H9 (cell line): ENCODE data around the gene ATF3. TPM values are rescaled to one million over a fixed set of nuclear protein-coding genes. Genes with fewer than 3 reads are reported as not detected.

Experiments
- DNase-seq: peaks from one replicate; pipeline ENCODE4 v3.0.0-alpha.2; 2017
- H2AFZ ChIP-seq: one replicate; pipeline ENCODE4 v1.6.1; 2013; ENCODE audit warnings: mild to moderate bottlenecking, low read length, control low read depth, moderate library complexity
- H2AK5ac ChIP-seq: 2 replicates; pipeline ENCODE4 v1.6.1; 2013; ENCODE audit warnings: low read length, control low read depth, mixed read lengths; ENCODE audit not compliant: insufficient read length
- H2BK120ac ChIP-seq: one replicate; pipeline ENCODE4 v1.6.1; 2013; ENCODE audit warnings: low read depth, mild to moderate bottlenecking, low read length, control low read depth, inconsistent platforms; ENCODE audit not compliant: poor library complexity, severe bottlenecking
- H2BK12ac ChIP-seq: 2 replicates; pipeline ENCODE4 v1.6.1; 2013; ENCODE audit warnings: low read length, control low read depth, mixed read lengths, low read depth; ENCODE audit not compliant: insufficient read length
- H2BK15ac ChIP-seq: 2 replicates; pipeline ENCODE4 v1.6.1; 2013; ENCODE audit warnings: low read depth, low read length, control low read depth
- H2BK20ac ChIP-seq: one replicate; pipeline ENCODE4 v1.6.1; 2013; ENCODE audit warnings: low read depth, mild to moderate bottlenecking, low read length, control low read depth, inconsistent platforms; ENCODE audit not compliant: poor library complexity, severe bottlenecking
- H2BK5ac ChIP-seq: 2 replicates; pipeline ENCODE4 v1.6.1; 2013; ENCODE audit warnings: low read length, control low read depth, mixed read lengths; ENCODE audit not compliant: insufficient read length
- H3K14ac ChIP-seq: 2 replicates; pipeline ENCODE4 v1.6.1; 2013; ENCODE audit warnings: low read length, control low read depth; ENCODE audit not compliant: insufficient read depth
- H3K18ac ChIP-seq: 2 replicates; pipeline ENCODE4 v1.6.1; 2013; ENCODE audit warnings: low read depth, mild to moderate bottlenecking, mixed read lengths, low read length, control low read depth; ENCODE audit not compliant: insufficient read length
- H3K23ac ChIP-seq: 2 replicates; pipeline ENCODE4 v1.6.1; 2013; ENCODE audit warnings: low read length, control low read depth, mixed read lengths, low read depth; ENCODE audit not compliant: insufficient read length
- H3K23me2 ChIP-seq: 2 replicates; pipeline ENCODE4 v1.6.1; 2013; ENCODE audit warnings: low read depth, mild to moderate bottlenecking, mixed read lengths, low read length, control low read depth; ENCODE audit not compliant: insufficient read length, poor library complexity, severe bottlenecking
- H3K27ac ChIP-seq: 2 replicates; pipeline ENCODE4 v1.5.1; 2013; ENCODE audit warnings: low read length, control low read depth, mixed read lengths, low read depth; ENCODE audit not compliant: insufficient read length
- H3K27me3 ChIP-seq: 2 replicates; pipeline ENCODE4 v1.6.1; 2013; ENCODE audit warnings: low read length, control low read depth, inconsistent platforms; ENCODE audit not compliant: insufficient read depth
- H3K4ac ChIP-seq: 2 replicates; pipeline ENCODE4 v1.6.1; 2013; ENCODE audit warnings: low read depth, mild to moderate bottlenecking, control low read depth, inconsistent platforms, low read length, moderate library complexity
- H3K4me1 ChIP-seq: 2 replicates; pipeline ENCODE4 v1.6.1; 2013; ENCODE audit warnings: low read length, control low read depth, inconsistent platforms; ENCODE audit not compliant: insufficient read depth
- H3K4me2 ChIP-seq: 2 replicates; pipeline ENCODE4 v1.6.1; 2013; ENCODE audit warnings: low read length, control low read depth, mixed read lengths; ENCODE audit not compliant: insufficient read length, insufficient read depth
- H3K56ac ChIP-seq: 2 replicates; pipeline ENCODE4 v1.6.1; 2013; ENCODE audit warnings: low read depth, mild to moderate bottlenecking, mixed read lengths, low read length, control low read depth; ENCODE audit not compliant: insufficient read length
- H3K79me1 ChIP-seq: 2 replicates; pipeline ENCODE4 v1.6.1; 2013; ENCODE audit warnings: low read depth, mild to moderate bottlenecking, moderate library complexity, low read length, control low read depth, inconsistent platforms; ENCODE audit not compliant: insufficient read depth, poor library complexity, severe bottlenecking
- H3K79me2 ChIP-seq: 2 replicates; pipeline ENCODE4 v1.6.1; 2013; ENCODE audit warnings: low read length, control low read depth, inconsistent platforms; ENCODE audit not compliant: insufficient read depth
- H3K9ac ChIP-seq: 2 replicates; pipeline ENCODE4 v1.6.1; 2013; ENCODE audit warnings: low read length, control low read depth, mixed read lengths; ENCODE audit not compliant: insufficient read length; ENCODE audit errors: extremely low read depth
- H3K9me3 ChIP-seq: one replicate; pipeline ENCODE4 v1.6.1; 2013; ENCODE audit warnings: low read depth, low read length, inconsistent platforms; ENCODE audit not compliant: control insufficient read depth
- H3T11ph ChIP-seq: one replicate; pipeline ENCODE4 v1.6.1; 2013; ENCODE audit warnings: mild to moderate bottlenecking, low read length, control low read depth, inconsistent platforms
- H4K20me1 ChIP-seq: one replicate; pipeline ENCODE4 v1.6.1; 2013; ENCODE audit not compliant: control insufficient read depth, insufficient read length, insufficient read depth
- H4K5ac ChIP-seq: 2 replicates; pipeline ENCODE4 v1.6.1; 2013; ENCODE audit warnings: low read depth, mild to moderate bottlenecking, mixed read lengths, low read length, control low read depth; ENCODE audit not compliant: insufficient read length
- H4K8ac ChIP-seq: replicated peaks from 2 replicates; pipeline ENCODE4 v1.6.1; 2013; ENCODE audit warnings: low read length, control low read depth, mixed read lengths, low read depth; ENCODE audit not compliant: insufficient read length
- H4K91ac ChIP-seq: 2 replicates; pipeline ENCODE4 v1.6.1; 2013; ENCODE audit warnings: low read depth, mild to moderate bottlenecking, moderate library complexity, mixed read lengths, low read length, control low read depth; ENCODE audit not compliant: insufficient read length
- H3K27ac Mint-ChIP-seq, 3 experiments: 2 replicates in 2 of 3; 3 replicates in 1 of 3; pipeline ENCODE4 v1.8.0; 2020 to 2021; ENCODE audit warnings: mixed read lengths in 3 of 3, mild to moderate bottlenecking in 1 of 3, moderate library complexity in 1 of 3
- H3K27me3 Mint-ChIP-seq: 2 replicates; pipeline ENCODE4 v1.8.0; 2021; ENCODE audit warnings: low read depth, mild to moderate bottlenecking, moderate library complexity, mixed read lengths
- H3K36me3 Mint-ChIP-seq, 3 experiments: 2 replicates in 2 of 3; 3 replicates in 1 of 3; pipeline ENCODE4 v1.8.0; 2020 to 2021; ENCODE audit warnings: low read depth in 3 of 3, mixed read lengths in 3 of 3; ENCODE audit not compliant: insufficient read depth in 1 of 3
- H3K4me1 Mint-ChIP-seq, 2 experiments: 2 replicates each; pipeline ENCODE4 v1.8.0; 2020; ENCODE audit warnings: mixed read lengths in 2 of 2
- H3K4me3 Mint-ChIP-seq, 2 experiments: 2 replicates in 1 of 2; 3 replicates in 1 of 2; pipeline ENCODE4 v1.8.0; 2020 to 2021; ENCODE audit warnings: mild to moderate bottlenecking in 2 of 2, mixed read lengths in 2 of 2, moderate library complexity in 1 of 2
- H3K9me3 Mint-ChIP-seq, 2 experiments: 2 replicates in 1 of 2; 3 replicates in 1 of 2; pipeline ENCODE4 v1.8.0; 2020; ENCODE audit warnings: mild to moderate bottlenecking in 2 of 2, mixed read lengths in 2 of 2, moderate library complexity in 1 of 2
- CTCF ChIP-seq: fragments of 200-600 bp; sonication (generic); conservative IDR thresholded peaks from 3 replicates; pipeline ENCODE4 v1.8.0; 2021; ENCODE audit warnings: antibody characterized with exemption, mild to moderate bottlenecking
- WGBS: extraction: QIAGEN DNeasy Blood & Tissue Kit; methylation state at CpG from one replicate; pipeline ENCODE4 v1.1.7; 2013; ENCODE audit warnings: missing lambda C conversion rate, low lambda C conversion rate, mixed read lengths; ENCODE audit not compliant: insufficient read length; ENCODE audit errors: extremely low coverage; 5-methylcytosine and 5-hydroxymethylcytosine counted together
- total RNA-seq: library from RNA; stranded (reverse); gene quantifications from 2 replicates; pipeline ENCODE4 v1.2.1, GENCODE V29; 2021

Gene ATF3
- total RNA-seq, 1 experiment from 2014 or later = 14.7 TPM

DNA sequence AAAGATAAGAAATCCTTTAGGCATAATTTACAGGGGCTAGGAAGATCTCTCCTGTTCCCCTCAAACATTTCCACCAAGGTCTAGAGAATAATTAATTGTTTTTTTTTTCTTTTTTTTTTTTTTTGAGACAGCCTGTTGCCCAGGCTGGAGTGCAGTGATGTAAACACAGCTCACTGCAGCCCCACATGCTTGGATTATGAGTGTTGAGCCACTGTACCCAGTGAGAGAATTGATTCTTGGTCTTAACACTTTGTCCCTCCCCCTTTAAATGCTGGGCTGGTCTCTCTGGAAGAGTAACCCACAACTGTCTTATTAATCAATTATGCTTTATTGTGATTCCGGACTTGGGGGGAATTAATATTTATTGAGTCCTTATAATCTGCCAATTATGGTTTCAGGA is 33.4 kb downstream of the ATF3 start:
- Histone ChIP-seq H3K14ac (no peak overlapping the region), H4K8ac (no peak overlapping the region), H4K20me1 (no peaks in the 10 kb centered on the region)

More for the DNA sequence above, 33.4 kb downstream of the ATF3 start:
- Histone ChIP-seq H2AK5ac (no peak overlapping the region), H2BK5ac (no peak overlapping the region), H3T11ph (no peak overlapping the region), H3K4me1 (no peaks in the 10 kb centered on the region), H2AFZ (no peak overlapping the region), H3K18ac (no peak overlapping the region), H3K4me2 (no peak overlapping the region), H3K23me2 (no peaks in the 10 kb centered on the region), H3K4ac (no peak overlapping the region), H2BK15ac (no peak overlapping the region), H3K56ac (no peak overlapping the region), H3K9me3 (no peaks in the 10 kb centered on the region), H3K9ac (no peak overlapping the region), H3K79me1 (no peaks in the 10 kb centered on the region), H2BK20ac (no peak overlapping the region), H3K23ac (no peak overlapping the region), H3K27ac (no peak overlapping the region), H3K79me2 (no peaks in the 10 kb centered on the region), H2BK120ac (no peak overlapping the region), H4K5ac (no peak overlapping the region), H4K91ac (no peak overlapping the region), H3K27me3 (no peaks in the 10 kb centered on the region), H2BK12ac (no peak overlapping the region)
- peaks cover 13 to 14% of the 10 kb centered on the region in 2 experiments for H3K4me1 Mint-ChIP-seq
- peaks cover 30% of the 10 kb centered on the region for H3K27me3 Mint-ChIP-seq
- H3K27ac Mint-ChIP-seq = no peak overlapping the region
- H3K9me3 Mint-ChIP-seq = no peaks in the 10 kb centered on the region
- no peak for DNase-seq
- no CpG with 5 or more reads among the region's 1 CpG for WGBS
- H3K4me3 Mint-ChIP-seq = no peak overlapping the region
- H3K36me3 Mint-ChIP-seq = no peaks in the 10 kb centered on the region
- no peak for TF ChIP-seq CTCF
